ENCODE results near the gene RPRD1B.

DNA sequence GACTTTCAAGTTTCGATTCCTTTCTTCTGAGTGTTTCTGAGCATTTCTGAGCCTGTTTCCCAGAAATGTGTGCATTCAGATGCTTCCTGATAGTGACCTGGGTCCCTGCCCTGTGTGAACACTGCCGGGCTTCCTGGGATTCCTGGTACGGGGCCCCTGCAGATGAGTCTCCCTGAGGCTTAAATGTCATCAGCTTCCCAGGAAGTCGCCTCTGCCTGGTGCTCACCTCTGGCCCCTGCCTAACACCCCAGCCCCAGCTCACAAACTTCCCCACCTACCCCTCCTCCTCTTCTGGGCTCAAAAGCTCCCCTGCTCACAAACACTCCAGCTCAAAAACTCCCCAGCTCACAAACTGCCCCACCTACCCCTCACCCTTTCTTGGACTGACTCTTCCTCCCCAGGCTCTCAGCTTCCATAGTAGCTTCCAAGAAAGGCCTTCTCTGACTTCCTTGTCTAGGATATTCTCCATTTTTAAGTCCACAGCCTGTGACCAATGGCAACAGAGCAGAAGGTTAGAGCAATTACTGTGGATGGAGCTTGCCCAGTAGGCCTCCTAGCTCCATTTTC lies 89.6 kb downstream of the RPRD1B start:
- TF ChIP-seq, protein P1, sequence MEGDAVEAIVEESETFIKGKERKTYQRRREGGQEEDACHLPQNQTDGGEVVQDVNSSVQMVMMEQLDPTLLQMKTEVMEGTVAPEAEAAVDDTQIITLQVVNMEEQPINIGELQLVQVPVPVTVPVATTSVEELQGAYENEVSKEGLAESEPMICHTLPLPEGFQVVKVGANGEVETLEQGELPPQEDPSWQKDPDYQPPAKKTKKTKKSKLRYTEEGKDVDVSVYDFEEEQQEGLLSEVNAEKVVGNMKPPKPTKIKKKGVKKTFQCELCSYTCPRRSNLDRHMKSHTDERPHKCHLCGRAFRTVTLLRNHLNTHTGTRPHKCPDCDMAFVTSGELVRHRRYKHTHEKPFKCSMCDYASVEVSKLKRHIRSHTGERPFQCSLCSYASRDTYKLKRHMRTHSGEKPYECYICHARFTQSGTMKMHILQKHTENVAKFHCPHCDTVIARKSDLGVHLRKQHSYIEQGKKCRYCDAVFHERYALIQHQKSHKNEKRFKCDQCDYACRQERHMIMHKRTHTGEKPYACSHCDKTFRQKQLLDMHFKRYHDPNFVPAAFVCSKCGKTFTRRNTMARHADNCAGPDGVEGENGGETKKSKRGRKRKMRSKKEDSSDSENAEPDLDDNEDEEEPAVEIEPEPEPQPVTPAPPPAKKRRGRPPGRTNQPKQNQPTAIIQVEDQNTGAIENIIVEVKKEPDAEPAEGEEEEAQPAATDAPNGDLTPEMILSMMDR (IDR thresholded peaks at IDR 0.05): no peak
- TF ChIP-seq EZH2 (IDR thresholded peaks at IDR 0.05): no peak
